PC-9 (cell line): Measurements from ENCODE around the gene GPSM1. TPM values are rescaled to one million over a fixed set of nuclear protein-coding genes. Genes with fewer than 3 reads are reported as not detected.

Experiments
- BruUV-seq: library from RNA; stranded (reverse); fragments of 400-500 nt; replicated peaks from 2 replicates; lab custom pipeline; 2021; lab: Mats Ljungman, UMichigan
- CTCF ChIA-PET: fragments of 300-600 bp; sonication (Branson Sonifier 250); formaldehyde crosslinking; loops from one replicate; lab custom pipeline; 2022; ENCODE audit warnings: antibody characterized with exemption; lab: Charles Lee
- POLR2A ChIA-PET: fragments of 300-600 bp; sonication (Branson Sonifier 250); formaldehyde crosslinking; loops from one replicate; lab custom pipeline; 2022; ENCODE audit warnings: antibody characterized with exemption; ENCODE audit not compliant: unreplicated experiment; lab: Charles Lee
- DNase-seq, 2 experiments: peaks; one replicate each; pipeline versions ENCODE4 v3.0.0 to v3.0.0-alpha.2; 2015 to 2022; ENCODE audit warnings: mixed read lengths in 1 of 2
- H2AFZ ChIP-seq: fragments of 200-600 bp; sonication (generic); 2 replicates; pipeline ENCODE4 v1.8.1; 2017; ENCODE audit warnings: antibody characterized with exemption
- H3F3A ChIP-seq: fragments of 200-600 bp; sonication (generic); 2 replicates; pipeline ENCODE4 v1.8.1; 2017; ENCODE audit warnings: antibody characterized with exemption, mild to moderate bottlenecking, low read depth; ENCODE audit not compliant: insufficient read depth
- H3K27ac ChIP-seq: fragments of 200-600 bp; sonication (generic); 2 replicates; pipeline ENCODE4 v1.6.1; 2016; ENCODE audit warnings: mixed run types
- H3K27me3 ChIP-seq: fragments of 200-600 bp; sonication (generic); 2 replicates; pipeline ENCODE4 v1.6.1; 2016; ENCODE audit warnings: low read depth, mixed run types; ENCODE audit not compliant: insufficient read depth
- H3K36me3 ChIP-seq: fragments of 200-600 bp; sonication (generic); 2 replicates; pipeline ENCODE4 v1.6.1; 2016; ENCODE audit warnings: low read depth, mixed run types
- H3K4me1 ChIP-seq: fragments of 200-600 bp; sonication (generic); replicated peaks from 2 replicates; pipeline ENCODE4 v1.6.1; 2016; ENCODE audit warnings: mixed run types; ENCODE audit not compliant: insufficient read depth
- H3K4me2 ChIP-seq: fragments of 200-600 bp; sonication (generic); 2 replicates; pipeline ENCODE4 v1.6.1; 2017; ENCODE audit warnings: mixed run types
- H3K4me3 ChIP-seq: fragments of 200-600 bp; sonication (generic); 2 replicates; pipeline ENCODE4 v1.6.1; 2016; ENCODE audit warnings: mixed run types
- H3K79me2 ChIP-seq: fragments of 200-600 bp; sonication (generic); 2 replicates; pipeline ENCODE4 v1.6.1; 2017; ENCODE audit warnings: low read depth, mixed run types
- H3K9me2 ChIP-seq: fragments of 200-600 bp; sonication (generic); 2 replicates; pipeline ENCODE4 v1.8.1; 2017; ENCODE audit warnings: mild to moderate bottlenecking; ENCODE audit not compliant: insufficient read depth
- H3K9me3 ChIP-seq: fragments of 200-600 bp; sonication (generic); 2 replicates; pipeline ENCODE4 v1.8.1; 2016; ENCODE audit warnings: low read depth; ENCODE audit not compliant: insufficient read depth
- H4K20me1 ChIP-seq: fragments of 200-600 bp; sonication (generic); 2 replicates; pipeline ENCODE4 v1.8.1; 2017; ENCODE audit not compliant: insufficient read depth
- CTCF ChIP-seq: fragments of 200-600 bp; sonication (generic); conservative IDR thresholded peaks from 2 replicates; pipeline ENCODE4 v1.6.1; 2017; ENCODE audit warnings: mixed run types, antibody characterized with exemption, mild to moderate bottlenecking, moderate library complexity
- EZH2 ChIP-seq: fragments of 200-600 bp; sonication (generic); IDR thresholded peaks from 2 replicates; pipeline ENCODE4 v1.8.0; 2017; ENCODE audit warnings: antibody characterized with exemption, low read depth
- intact Hi-C: fragments of 100-400 bp; cut with micrococcal nuclease; formaldehyde crosslinking; loops from one replicate; pipeline ENCODE4 v1.10.0; 2022; ENCODE audit not compliant: unreplicated experiment
- total RNA-seq: library from RNA; stranded (reverse); gene quantifications from 2 replicates; pipeline ENCODE4 v1.2.3, GENCODE V29; 2021

The GPSM1 gene
- total RNA-seq, 1 experiment from 2014 or later: 5.5 TPM

- Histone ChIP-seq H3K27me3 (no peaks in the 10 kb centered on the region), H3K79me2 (0 out of 2 replicates have a peak, but pooled peaks cover 1% of the 10 kb centered on the region), H3F3A (peaks cover 8% of the 10 kb centered on the region; the same call in 1 of the 2 replicates), H3K36me3 (no peaks in the 10 kb centered on the region), H3K4me3 (no peak overlapping the region), H3K4me1 (peaks cover 8% of the 10 kb centered on the region), H3K9me3 (no peaks in the 10 kb centered on the region), H4K20me1 (no peaks in the 10 kb centered on the region), H2AFZ (no peak overlapping the region), H3K27ac (no peak overlapping the region), H3K9me2 (no peaks in the 10 kb centered on the region), H3K4me2 (no peak overlapping the region)
- POLR2A ChIA-PET: no interaction called here
- BruUV-seq: no TSS peak
- CTCF ChIA-PET: no interaction called here
- intact Hi-C loops: no loop called here
- DNase-seq: no peak
- TF ChIP-seq EZH2 (no peak), CTCF (no peak)
These were observed 31.5 kb downstream of the GPSM1 start for GRCh38 chr9:136358888-136359287.

GRCh38 chr9:136359774-136360718 lies 32.7 kb downstream of the GPSM1 start:
- H3K36me3 ChIP-seq: no peaks in the 10 kb centered on the region
- H2AFZ ChIP-seq: no peak overlapping the region
- CTCF ChIA-PET: no interaction called here
- H3K9me2 ChIP-seq: no peaks in the 10 kb centered on the region
- POLR2A ChIA-PET: no interaction called here
- no peaks in the 10 kb centered on the region for H3K27me3 ChIP-seq
- intact Hi-C loops: no loop called here
- no peak overlapping the region for H3K27ac ChIP-seq
- no peaks in the 10 kb centered on the region for H3F3A ChIP-seq
- H4K20me1 ChIP-seq: no peaks in the 10 kb centered on the region
- H3K9me3 ChIP-seq: no peaks in the 10 kb centered on the region
- no peak overlapping the region for H3K4me2 ChIP-seq
- no TSS peak for BruUV-seq
- no peak overlapping the region for H3K4me3 ChIP-seq
- peaks cover 5% of the 10 kb centered on the region; the same call in 1 of the 2 replicates for H3K79me2 ChIP-seq
- DNase-seq: no peak
- peaks cover 12% of the 10 kb centered on the region for H3K4me1 ChIP-seq
- TF ChIP-seq CTCF: no peak
- no peak for TF ChIP-seq EZH2

- no peak overlapping the region for H3K4me2 ChIP-seq
- H3K27ac ChIP-seq: no peak overlapping the region
- H3K36me3 ChIP-seq: no peaks in the 10 kb centered on the region
- no peaks in the 10 kb centered on the region for H3K9me3 ChIP-seq
- H3K9me2 ChIP-seq: no peaks in the 10 kb centered on the region
- no TSS peak for BruUV-seq
- POLR2A ChIA-PET: interaction anchor here (0.6 kb wide), 1 partner anchor 617 kb away, joined by 10 read pairs; no protein-coding TSS in a partner anchor
- no peak for DNase-seq
- peaks cover 5% of the 10 kb centered on the region; the same call in 1 of the 2 replicates for H3K79me2 ChIP-seq
- intact Hi-C loops: no loop called here
- CTCF ChIA-PET: interaction anchor here (0.6 kb wide), 1 partner anchor 32 kb away, joined by 3 read pairs; no protein-coding TSS in a partner anchor
- no peaks in the 10 kb centered on the region for H4K20me1 ChIP-seq
- peaks cover 12% of the 10 kb centered on the region for H3K4me1 ChIP-seq
- no peak overlapping the region for H3K4me3 ChIP-seq
- H3K27me3 ChIP-seq: no peaks in the 10 kb centered on the region
- TF ChIP-seq CTCF (no peak), EZH2 (no peak)
- no peak overlapping the region for H2AFZ ChIP-seq
- no peaks in the 10 kb centered on the region for H3F3A ChIP-seq
These were observed 33.9 kb downstream of the GPSM1 start for GRCh38 chr9:136361047-136361753.
